Astrocyte (in vitro differentiated cells and primary cell): ENCODE results near the gene ZMIZ1. TPM values are rescaled to one million over a fixed set of nuclear protein-coding genes. Genes with fewer than 3 reads are reported as not detected.

ENCODE experiments used
- DNase-seq: peaks from one replicate; pipeline ENCODE4 v3.0.0-alpha.2; 2010; ENCODE audit warnings: low read depth
- FAIRE-seq: peaks from 2 replicates; lab custom pipeline; 2011; peaks lifted over from hg19 to GRCh38; lab: Jason Lieb, UNC
- H2AFZ ChIP-seq: 2 replicates; pipeline ENCODE4 v1.6.0; 2012; ENCODE audit warnings: low read depth, low read length, inconsistent platforms
- H3K27ac ChIP-seq: 2 replicates; pipeline ENCODE4 v1.5.1; 2011; ENCODE audit warnings: low read depth, low read length, inconsistent platforms
- H3K27me3 ChIP-seq: 2 replicates; pipeline ENCODE4 v1.6.0; 2011; ENCODE audit warnings: low read length, inconsistent platforms; ENCODE audit not compliant: insufficient read depth
- H3K36me3 ChIP-seq: 2 replicates; pipeline ENCODE4 v1.5.1; 2011; ENCODE audit warnings: low read length, inconsistent platforms; ENCODE audit not compliant: insufficient read depth
- H3K4me1 ChIP-seq: 2 replicates; pipeline ENCODE4 v1.5.1; 2011; ENCODE audit warnings: low read length, inconsistent platforms; ENCODE audit not compliant: insufficient read depth
- H3K4me2 ChIP-seq: 2 replicates; pipeline ENCODE4 v1.6.0; 2012; ENCODE audit warnings: low read length, inconsistent platforms
- H3K4me3 ChIP-seq: 2 replicates; pipeline ENCODE4 v1.5.1; 2011; ENCODE audit warnings: low read depth, mild to moderate bottlenecking, low read length, inconsistent platforms; ENCODE audit not compliant: insufficient read depth
- H3K79me2 ChIP-seq: 2 replicates; pipeline ENCODE4 v1.6.0; 2012; ENCODE audit warnings: mild to moderate bottlenecking, low read length, inconsistent platforms; ENCODE audit not compliant: insufficient read depth
- H3K9ac ChIP-seq: 2 replicates; pipeline ENCODE4 v1.6.0; 2012; ENCODE audit warnings: mild to moderate bottlenecking, low read length, inconsistent platforms
- H3K9me3 ChIP-seq: 2 replicates; pipeline ENCODE4 v1.5.1; 2012; ENCODE audit warnings: low read depth, mild to moderate bottlenecking, low read length, inconsistent platforms; ENCODE audit not compliant: insufficient read depth
- H4K20me1 ChIP-seq: 2 replicates; pipeline ENCODE4 v1.6.0; 2012; ENCODE audit warnings: low read length, inconsistent platforms; ENCODE audit not compliant: insufficient read depth
- H3K27ac Mint-ChIP-seq: one replicate; pipeline ENCODE4 v1.8.0; 2021; ENCODE audit warnings: mild to moderate bottlenecking, mixed read lengths; ENCODE audit not compliant: unreplicated experiment
- H3K27me3 Mint-ChIP-seq: one replicate; pipeline ENCODE4 v1.8.0; 2021; ENCODE audit warnings: low read depth, mixed read lengths; ENCODE audit not compliant: unreplicated experiment
- H3K36me3 Mint-ChIP-seq: one replicate; pipeline ENCODE4 v1.8.0; 2021; ENCODE audit warnings: low read depth, mixed read lengths; ENCODE audit not compliant: unreplicated experiment
- H3K4me1 Mint-ChIP-seq: one replicate; pipeline ENCODE4 v1.8.0; 2021; ENCODE audit warnings: low read depth, mixed read lengths; ENCODE audit not compliant: unreplicated experiment
- H3K4me3 Mint-ChIP-seq: one replicate; pipeline ENCODE4 v1.8.0; 2021; ENCODE audit warnings: mild to moderate bottlenecking, moderate library complexity, mixed read lengths; ENCODE audit not compliant: unreplicated experiment
- H3K9me3 Mint-ChIP-seq: one replicate; pipeline ENCODE4 v1.8.0; 2021; ENCODE audit warnings: mild to moderate bottlenecking, mixed read lengths; ENCODE audit not compliant: unreplicated experiment
- CTCF ChIP-seq: IDR thresholded peaks from 2 replicates; pipeline ENCODE4 v1.5.1; 2011; ENCODE audit warnings: low read depth, mild to moderate bottlenecking, inconsistent platforms, low read length, moderate library complexity; ENCODE audit not compliant: insufficient read depth
- EZH2 ChIP-seq: IDR thresholded peaks from 2 replicates; pipeline ENCODE4 v1.6.1; 2012; ENCODE audit warnings: mild to moderate bottlenecking, low read length, inconsistent platforms; ENCODE audit not compliant: insufficient read depth
- total RNA-seq: library from RNA; stranded (reverse); gene quantifications from 2 replicates; pipeline ENCODE4 v1.2.1, GENCODE V29; 2021

The ZMIZ1 gene
- total RNA-seq, 1 donor from 2014 or later: 45.5 TPM

- no peak for TF ChIP-seq CTCF
- Mint-ChIP-seq H3K4me1 (peaks cover 7% of the 10 kb centered on the region), H3K4me3 (no peak overlapping the region), H3K27ac (no peak overlapping the region), H3K9me3 (no peaks in the 10 kb centered on the region), H3K36me3 (peaks cover 2% of the 10 kb centered on the region), H3K27me3 (peaks cover 45% of the 10 kb centered on the region)
- H3K4me2 ChIP-seq: no peak overlapping the region
- H3K27ac ChIP-seq: no peak overlapping the region
- no peaks in the 10 kb centered on the region for H3K36me3 ChIP-seq
- peaks cover 6% of the 10 kb centered on the region for H3K27me3 ChIP-seq
- H3K9me3 ChIP-seq: no peaks in the 10 kb centered on the region
- no peak overlapping the region for H3K9ac ChIP-seq
- H3K4me3 ChIP-seq: no peak overlapping the region
- no peaks in the 10 kb centered on the region for H3K79me2 ChIP-seq
- FAIRE-seq: no peak
- H3K4me1 ChIP-seq: peaks cover 3% of the 10 kb centered on the region
- H4K20me1 ChIP-seq: no peaks in the 10 kb centered on the region
- no peak for DNase-seq
- H2AFZ ChIP-seq: no peak overlapping the region
These were observed 21.8 kb upstream of the ZMIZ1 start for GRCh38 chr10:79046741-79047583.

- no peak overlapping the region for H3K4me2 ChIP-seq
- peaks cover 2% of the 10 kb centered on the region for H3K36me3 Mint-ChIP-seq
- FAIRE-seq (no peak), DNase-seq (no peak)
- no peak overlapping the region for H3K27ac Mint-ChIP-seq
- no peak overlapping the region for H2AFZ ChIP-seq
- no peaks in the 10 kb centered on the region for H4K20me1 ChIP-seq
- H3K9me3 Mint-ChIP-seq: no peaks in the 10 kb centered on the region
- peaks cover 6% of the 10 kb centered on the region for H3K27me3 ChIP-seq
- no peaks in the 10 kb centered on the region for H3K79me2 ChIP-seq
- TF ChIP-seq EZH2 (no peak), CTCF (no peak)
- H3K4me3 ChIP-seq: no peak overlapping the region
- H3K9ac ChIP-seq: no peak overlapping the region
- no peak overlapping the region for H3K4me3 Mint-ChIP-seq
- no peaks in the 10 kb centered on the region for H3K36me3 ChIP-seq
- no peak overlapping the region for H3K27ac ChIP-seq
- no peaks in the 10 kb centered on the region for H3K9me3 ChIP-seq
- H3K27me3 Mint-ChIP-seq: peaks cover 44% of the 10 kb centered on the region
- peaks cover 7% of the 10 kb centered on the region for H3K4me1 Mint-ChIP-seq
- H3K4me1 ChIP-seq: peaks cover 3% of the 10 kb centered on the region
These were observed 21.2 kb upstream of the ZMIZ1 start for GRCh38 chr10:79047584-79047874.

- H3K9ac ChIP-seq: no peak overlapping the region
- H3K4me1 ChIP-seq: peaks cover 3% of the 10 kb centered on the region
- H3K36me3 ChIP-seq: no peaks in the 10 kb centered on the region
- no peaks in the 10 kb centered on the region for H4K20me1 ChIP-seq
- H3K4me1 Mint-ChIP-seq: peaks cover 7% of the 10 kb centered on the region
- H3K4me3 Mint-ChIP-seq: no peak overlapping the region
- no peak overlapping the region for H3K4me3 ChIP-seq
- no peaks in the 10 kb centered on the region for H3K79me2 ChIP-seq
- H3K27ac ChIP-seq: no peak overlapping the region
- no peak overlapping the region for H3K27ac Mint-ChIP-seq
- no peaks in the 10 kb centered on the region for H3K9me3 Mint-ChIP-seq
- H3K36me3 Mint-ChIP-seq: peaks cover 2% of the 10 kb centered on the region
- peaks cover 2% of the 10 kb centered on the region for H3K27me3 ChIP-seq
- H3K27me3 Mint-ChIP-seq: peaks cover 39% of the 10 kb centered on the region
- no peak for FAIRE-seq
- DNase-seq: no peak
- no peak overlapping the region for H2AFZ ChIP-seq
- H3K4me2 ChIP-seq: no peak overlapping the region
- H3K9me3 ChIP-seq: no peaks in the 10 kb centered on the region
- no peak for TF ChIP-seq CTCF
These were observed 20.7 kb upstream of the ZMIZ1 start for GRCh38 chr10:79047875-79048638.
